MV-4-11 (cell line): ENCODE measurements around the gene GMNN.
A peak's percentile ranks its signal among the peaks of the same experiment; 100 is the strongest.
"Not testable (repeated sequence)": the region's sequence is repeated elsewhere in the genome, so short reads cannot be mapped to it uniquely, and the experiment has no call there.

Experiments
- DNase-seq: peaks from one replicate; lab custom pipeline; 2025; lab: John Stamatoyannopoulos, UW

GMNN gene

DNA sequence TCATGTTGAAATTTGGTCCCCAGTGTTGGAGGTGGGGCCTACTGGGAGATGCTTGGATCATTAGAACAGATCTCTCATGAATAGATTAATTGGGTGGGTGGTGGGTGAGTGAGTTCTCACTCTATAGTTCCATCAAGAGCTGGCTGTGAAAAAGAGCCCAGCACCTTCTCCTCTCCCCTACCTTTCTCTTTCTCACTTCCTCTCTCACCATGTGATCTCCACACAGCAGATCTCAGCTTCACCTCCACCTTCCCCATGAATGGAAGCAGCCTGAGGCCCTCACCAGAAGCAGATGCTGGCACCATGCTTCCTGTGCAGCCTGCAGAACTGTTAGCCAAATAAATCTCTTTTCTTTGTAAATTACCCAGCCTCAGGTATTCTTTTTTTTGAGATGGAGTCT is 12.9 kb upstream of the GMNN start:
- no peak for DNase-seq

DNA sequence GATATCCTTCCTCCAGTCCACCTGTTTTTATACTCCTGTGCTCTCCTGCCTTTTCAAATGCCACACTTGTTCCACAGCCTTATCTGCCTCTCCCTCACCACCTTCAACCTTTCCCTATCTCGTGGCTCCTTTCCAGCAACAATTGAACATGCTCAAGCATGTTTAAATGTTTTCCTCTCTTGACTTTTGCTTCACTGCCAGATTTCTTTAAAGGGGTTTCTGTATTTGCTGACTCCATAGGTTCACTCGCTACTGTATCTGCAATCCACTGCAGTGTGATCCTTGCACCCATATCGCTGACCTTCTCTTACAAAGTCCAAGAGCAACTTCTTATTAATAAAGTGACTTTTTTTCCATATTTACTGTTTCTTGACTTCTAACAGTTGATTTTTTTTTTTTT is 11.2 kb upstream of the GMNN start:
- no peak for DNase-seq

DNA sequence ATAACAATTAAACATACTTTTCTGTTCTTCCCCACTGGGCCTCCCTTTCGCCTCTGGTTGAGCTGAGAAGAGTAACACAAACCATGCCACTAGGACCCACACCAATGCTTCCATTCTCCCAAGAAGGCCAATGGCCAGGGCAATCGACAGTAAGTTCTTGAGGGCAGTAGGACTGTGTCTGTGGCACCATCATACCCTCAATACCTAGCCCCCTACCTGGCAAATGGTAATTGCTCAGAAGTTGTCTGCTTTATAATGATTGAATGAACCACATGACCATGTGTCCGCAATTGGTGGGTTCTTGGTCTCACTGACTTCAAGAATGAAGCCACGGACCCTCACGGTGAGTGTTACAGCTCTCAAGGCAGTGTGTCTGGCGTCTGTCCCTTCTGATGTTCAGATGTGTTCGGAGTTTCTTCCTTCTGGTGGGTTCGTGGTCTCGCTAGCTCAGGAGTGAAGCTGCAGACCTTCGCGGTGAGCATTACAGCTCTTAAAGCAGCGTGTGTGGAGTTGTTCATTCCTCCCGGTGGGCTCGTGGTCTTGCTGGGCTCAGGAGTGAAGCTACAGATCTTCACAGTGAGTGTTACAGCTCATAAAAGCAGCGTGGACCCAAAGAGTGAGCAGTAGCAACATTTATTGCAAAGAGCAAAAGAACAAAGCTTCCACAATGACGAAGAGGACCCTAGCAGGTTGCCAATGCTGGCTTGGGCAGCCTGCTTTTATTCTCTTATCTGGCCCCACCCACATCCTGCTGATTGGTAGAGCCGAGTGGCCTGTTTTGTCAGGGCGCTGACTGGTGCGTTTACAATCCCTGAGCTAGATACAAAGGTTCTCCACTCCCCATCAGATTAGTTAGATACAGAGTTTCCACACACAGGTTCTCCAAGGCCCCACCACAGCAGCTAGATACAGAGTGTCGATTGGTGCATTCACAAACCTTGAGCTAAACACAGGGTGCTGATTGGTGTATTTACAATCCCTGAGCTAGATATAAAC is 9.6 kb upstream of the GMNN start:
- DNase-seq, result not testable (repeated sequence)

DNA sequence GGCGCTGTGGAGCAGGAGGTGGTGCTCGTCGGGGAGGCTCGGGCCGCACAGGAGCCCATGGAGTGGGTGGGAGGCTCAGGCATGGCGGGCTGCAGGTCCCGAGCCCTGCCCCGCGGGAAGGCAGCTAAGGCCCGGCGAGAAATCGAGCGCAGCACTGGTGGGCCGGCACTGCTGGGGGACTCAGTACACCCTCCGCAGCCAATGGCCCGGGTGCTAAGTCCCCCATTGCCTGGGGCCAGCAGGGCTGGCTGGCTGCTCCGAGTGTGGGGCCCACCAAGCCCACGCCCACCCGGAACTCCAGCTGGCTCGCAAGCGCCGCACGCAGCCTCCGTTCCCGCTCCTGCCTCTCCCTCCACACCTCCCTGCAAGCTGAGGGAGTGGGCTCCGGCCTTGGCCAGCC is 8.8 kb upstream of the GMNN start:
- not testable (repeated sequence) for DNase-seq

DNA sequence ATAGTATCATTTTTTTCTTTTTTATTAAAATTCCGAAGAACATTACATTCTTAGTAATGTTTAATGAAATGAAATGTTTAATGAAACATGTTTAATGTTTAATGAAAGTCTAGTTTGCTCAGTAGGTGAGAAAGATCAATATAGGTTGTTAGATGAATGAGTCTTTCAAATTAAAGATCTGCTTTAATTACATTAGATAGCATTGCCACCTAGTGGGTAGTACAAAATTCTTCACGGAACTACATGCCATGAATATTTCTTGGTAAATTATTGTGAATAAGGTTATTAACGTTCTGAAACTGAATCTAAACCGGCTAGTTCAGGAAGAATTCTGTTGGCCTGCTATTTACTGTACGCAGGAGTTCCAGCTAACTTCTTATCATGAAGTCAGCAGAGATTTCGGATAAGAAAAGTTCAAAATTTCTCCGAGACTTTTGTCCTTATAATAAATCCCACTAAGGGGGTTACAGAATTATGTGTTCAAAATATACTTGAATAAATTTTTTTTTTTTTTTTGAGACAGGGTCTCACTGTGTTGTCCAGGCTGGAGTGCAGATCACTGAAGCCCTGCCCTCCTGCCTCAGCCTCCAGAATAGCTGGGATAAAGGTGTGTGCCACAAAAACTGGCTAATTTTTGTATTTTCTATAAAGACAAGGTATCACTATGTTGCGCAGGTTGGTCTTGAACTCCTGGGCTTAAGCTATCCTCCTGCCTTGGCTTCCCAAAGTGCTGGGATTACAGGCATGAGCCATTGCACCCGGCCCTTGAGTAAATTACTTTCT is 7.9 kb upstream of the GMNN start:
- DNase-seq, result peak; percentile 43

DNA sequence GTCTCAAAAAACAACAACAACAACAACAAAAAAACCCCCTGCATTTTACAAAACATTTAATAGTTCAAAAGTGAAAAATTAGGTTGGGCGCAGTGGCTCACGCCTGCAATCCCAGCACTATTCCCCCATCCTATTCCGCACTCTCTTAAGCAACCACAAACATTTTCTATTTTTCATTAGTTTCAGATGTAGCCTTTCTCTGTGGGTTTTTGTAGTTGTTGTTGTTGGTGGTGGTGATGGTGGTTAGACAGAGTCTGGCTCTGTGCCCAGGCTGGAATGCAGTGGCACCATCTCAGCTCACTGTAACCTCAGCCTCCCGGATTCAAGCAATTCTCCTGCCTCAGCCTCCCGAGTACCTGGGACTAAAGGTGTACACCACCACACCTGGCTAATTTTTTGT is 6.4 kb upstream of the GMNN start:
- DNase-seq, result no peak

DNA sequence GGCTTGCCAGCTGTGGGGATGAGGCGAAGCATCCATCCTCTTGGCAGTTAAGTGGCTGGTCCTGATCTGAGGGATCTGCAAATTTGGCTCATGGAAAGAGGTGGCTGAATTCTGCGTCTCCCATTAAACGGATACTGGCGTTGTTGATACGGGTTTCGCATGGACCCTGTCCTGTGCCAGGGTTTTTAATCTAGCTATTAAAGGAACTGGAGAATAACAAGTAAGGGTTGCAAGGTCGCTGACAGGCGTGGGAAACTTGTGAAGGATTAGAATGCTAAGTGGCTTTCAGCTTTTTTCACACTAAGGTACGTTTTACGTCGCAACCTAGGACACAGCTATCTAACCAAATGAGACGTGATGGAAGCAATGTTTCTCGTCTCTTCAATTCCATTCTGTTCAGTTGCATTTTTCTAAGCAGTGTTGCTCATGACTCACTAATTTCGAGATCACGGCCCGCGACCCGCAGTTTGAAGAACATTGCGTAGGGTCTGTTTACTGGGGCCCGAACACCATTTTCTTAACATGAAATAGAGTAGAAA is 852 bp downstream of the GMNN start:
- DNase-seq, result no peak

DNA sequence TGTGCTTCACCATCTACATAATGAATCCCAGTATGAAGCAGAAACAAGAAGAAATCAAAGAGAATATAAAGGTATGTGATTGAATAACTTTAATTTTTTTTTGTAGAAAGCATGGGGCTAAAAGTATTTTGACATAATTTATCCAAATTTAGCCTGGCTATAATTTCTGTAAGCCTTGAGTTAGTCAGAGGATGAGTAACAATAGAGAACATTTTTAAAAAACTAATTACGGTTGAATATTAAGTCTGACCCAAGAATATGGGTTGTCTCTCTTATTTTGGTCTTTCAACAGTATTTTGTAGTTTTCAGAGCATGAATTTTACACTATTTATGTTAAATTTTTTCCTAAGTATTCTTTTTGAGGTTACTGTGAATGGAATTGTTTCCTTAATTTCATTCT is 2.5 kb downstream of the GMNN start:
- DNase-seq, result no peak

DNA sequence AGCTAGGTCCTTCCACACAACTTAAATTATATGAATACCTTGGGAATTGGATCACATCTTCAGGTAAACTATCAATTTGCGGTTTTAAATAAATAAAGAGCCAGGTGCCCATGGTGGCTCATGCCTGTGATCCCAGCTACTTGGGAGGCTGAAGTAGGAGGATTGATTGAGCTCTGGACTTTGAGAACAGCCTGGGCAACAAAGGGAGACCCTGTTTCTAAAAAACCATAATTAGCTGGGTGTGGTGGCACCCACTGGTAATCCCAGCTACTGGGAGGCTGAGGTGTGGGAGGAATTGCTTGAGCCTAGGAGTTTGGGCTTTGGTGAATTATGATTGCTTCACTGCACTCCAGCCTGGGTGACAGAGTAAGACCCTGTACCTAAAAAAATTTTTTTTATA is 3.4 kb downstream of the GMNN start:
- DNase-seq, result no peak

DNA sequence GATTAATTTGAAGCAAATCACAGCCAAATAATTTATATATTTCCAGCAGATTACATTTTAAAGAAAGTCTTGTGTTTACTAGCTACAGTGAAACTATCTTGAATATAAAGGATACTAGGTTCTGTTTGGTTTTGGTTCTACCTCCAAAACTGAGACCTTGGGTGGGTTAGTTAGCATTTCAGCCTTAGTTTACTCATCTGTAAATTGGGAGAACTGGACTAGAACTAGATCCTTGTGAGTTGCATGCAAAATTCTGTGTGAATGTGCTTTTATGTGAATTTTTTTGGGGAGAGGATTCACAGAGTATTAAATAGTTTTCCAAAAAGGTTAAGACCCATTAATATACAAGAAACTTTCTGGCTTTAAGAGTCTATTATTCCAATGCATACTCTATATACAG is 4.1 kb downstream of the GMNN start:
- no peak for DNase-seq

DNA sequence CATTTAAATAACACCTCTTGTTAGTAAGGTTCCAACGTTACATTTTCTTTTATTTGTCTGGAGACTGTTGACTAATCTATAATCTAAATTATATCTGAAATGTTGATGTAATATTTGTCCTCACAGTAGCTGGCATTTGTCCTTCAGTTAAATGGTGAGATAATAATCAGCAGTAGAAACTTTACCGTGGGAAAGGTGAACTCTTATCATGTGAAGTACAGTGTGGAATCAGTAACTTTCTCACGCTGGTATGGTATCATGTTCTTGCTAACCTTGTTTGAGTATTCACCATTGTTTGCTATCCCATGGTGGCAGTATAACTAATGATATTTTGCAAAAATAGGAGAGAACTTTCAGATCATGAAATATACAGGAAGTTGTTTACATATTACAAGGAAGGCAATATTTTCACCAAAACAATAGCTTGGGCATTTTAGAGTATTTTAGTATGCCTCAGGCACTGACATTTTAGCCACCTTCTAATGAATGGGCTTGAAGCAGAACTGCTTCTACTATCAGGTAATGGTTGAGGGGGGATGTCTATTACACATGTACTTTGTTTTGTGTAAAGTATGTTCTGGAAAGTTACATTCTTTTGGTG is 4.8 kb downstream of the GMNN start:
- no peak for DNase-seq

DNA sequence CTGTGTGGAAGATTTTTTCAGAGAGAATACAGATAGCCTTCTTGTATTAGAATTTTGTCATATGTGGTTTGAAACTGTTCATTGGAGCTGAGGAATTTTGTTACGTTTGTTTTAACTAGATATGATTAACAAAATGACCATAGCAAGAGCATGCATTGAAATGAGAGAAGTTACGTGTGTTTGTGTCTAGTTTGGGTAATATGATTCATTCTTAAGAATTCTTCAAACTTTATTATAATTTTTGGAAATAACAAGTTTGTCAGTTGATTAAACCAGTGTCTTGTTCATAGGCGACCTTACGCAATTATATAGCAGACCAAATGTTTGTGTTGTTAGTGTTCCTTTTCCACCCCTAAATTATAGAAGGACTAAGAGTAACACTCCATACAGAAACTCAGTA is 5.5 kb downstream of the GMNN start:
- DNase-seq, result no peak

DNA sequence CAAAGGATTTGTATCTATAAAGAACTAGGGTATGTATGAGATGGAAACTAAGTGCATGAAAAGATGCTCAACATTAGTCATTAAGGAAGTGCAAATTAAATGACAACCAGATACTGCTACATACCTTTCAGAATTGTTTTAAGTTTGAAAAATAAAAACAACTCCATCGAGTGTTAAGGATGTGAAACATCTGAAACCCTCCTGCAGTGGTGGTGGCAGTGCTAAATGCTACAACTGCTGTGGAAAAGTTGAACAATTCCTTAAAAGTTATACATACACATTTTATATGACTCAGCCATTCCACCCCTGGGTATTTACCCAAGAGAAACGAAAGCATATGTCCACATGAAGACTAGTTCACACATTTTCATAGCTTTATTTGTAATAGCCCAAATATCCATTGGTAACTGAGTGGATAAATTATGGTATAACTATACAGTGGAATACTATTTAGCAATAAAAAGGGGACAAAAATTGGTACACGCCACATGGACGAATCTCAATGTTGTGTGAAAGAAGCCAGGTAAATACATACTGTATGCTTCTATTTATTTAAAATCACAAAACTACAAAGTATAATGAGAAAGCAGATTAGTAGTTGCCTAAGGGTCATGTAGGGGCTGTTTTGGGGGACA is 13.4 kb downstream of the GMNN start:
- DNase-seq, result no peak

DNA sequence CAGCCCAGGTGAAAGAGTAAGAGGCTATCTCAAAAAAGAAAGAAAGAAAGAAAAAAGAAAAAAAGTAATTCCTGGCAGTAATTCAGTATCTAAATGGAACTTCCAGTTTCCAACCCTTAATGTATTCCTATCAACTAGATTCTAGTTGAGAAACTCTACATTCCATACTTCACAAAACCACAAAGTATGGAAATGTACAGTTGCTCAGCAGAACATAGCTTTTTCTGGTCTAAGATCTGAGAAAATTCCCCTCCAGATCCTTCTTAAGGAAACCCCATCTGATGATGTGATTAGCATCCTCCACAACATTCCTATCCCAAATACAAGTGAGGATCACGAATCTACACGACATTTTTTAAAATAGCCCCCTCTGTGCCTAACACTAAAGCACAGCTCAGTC is 20.4 kb downstream of the GMNN start:
- DNase-seq, result no peak

DNA sequence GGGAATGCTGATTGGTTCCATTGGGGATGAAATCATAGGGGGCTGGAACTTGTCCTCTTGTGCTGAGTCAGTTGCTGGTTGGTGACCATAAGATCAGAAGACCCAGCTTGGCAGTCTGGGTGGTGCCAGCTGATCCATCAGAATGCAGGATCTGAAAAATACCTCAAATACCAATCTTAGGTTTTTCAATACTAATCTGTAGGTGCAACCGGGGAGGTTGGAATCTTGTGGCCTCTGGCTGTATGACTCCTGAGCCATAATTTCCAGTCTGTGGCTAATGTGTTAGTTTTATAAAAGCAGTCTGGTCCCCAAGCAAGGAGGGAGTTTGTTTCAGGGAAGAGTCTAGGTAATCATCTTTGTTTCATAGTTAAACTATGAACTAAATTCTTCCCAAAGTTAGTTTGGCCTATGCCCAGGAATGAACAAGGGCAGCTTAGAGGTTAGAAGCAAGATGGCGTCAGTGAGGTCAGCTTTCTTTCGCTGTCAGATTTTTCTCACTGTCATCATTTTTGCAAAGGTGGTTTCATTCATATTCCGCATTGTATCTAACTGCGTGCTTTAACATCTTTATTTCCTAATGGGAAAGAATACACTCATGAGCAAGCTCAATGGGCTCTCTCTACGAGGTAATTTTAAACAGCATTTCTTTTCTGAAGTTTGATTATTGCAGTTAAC is 22.0 kb downstream of the GMNN start:
- DNase-seq, result no peak

DNA sequence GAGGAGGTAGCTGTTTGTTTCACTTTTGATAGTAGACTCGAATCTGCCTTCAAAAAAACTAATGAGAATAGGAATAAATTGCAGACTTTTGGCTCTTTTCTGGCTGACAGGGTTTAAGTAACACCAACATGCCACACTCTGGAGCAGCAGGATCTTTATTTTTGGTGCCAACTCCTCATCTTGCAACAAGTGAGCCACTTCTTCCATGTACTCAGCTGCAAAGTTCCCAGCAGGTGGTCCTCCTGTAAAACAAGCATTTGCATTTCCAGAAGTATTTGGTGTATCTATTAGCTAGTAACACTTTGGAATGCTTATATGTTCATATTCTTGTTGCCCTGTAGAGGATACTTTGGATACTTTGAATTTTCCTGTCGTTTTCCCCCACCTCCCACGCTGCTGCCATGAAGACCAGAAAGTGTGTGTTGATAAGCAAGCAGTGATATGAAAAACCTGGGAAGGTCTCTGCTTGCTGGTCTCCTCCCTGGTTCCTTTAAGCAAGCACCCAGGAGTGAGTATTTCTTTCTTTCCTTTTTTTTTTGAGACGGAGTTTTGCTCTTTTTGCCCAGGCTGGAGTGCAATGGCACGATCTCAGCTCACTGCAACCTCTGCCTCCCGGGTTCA is 23.0 kb downstream of the GMNN start:
- no peak for DNase-seq

DNA sequence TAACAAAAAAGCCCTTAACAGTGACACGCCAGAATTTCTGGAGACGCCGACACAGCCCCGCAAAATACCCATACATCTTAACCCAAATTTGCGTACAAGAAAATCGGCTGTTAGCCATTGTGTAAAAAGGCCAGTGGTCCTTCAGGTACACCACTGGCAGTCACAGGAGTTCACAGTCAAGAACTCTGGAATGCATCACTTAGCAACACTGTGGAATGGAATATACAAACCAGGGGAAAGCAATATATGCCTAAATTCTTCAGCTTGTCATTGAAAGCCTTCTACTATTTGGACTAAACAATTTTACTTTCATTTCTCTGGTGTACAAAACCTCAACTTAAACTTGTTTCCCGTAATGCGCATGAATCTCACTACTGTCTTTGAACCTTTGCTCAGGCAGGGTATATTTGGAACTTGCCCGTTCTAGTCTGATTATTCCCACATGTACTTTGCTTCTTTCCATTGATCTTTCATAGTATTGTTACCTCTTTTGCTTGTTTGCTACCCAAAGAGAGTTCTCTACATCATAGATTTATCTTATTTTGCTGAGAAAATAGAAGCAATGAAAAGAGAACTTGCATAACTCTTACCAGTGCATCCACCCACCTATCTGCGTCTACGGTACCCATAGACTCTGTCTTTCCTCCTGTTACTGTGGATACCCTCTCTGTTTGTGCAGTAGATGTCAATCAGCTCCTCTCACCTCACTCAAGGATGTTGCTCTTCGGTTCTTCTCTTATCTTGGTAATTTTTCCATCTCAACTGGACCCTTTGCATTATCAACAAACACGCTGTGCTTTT is 24.2 kb downstream of the GMNN start, which contains the start of gene ARMH2:
Gene ARMH2, minus strand, starts transcription at position 178 of the 801 bp plus-strand sequence. Its CDS starts 60 bp downstream, at position 118.
- no peak for DNase-seq

DNA sequence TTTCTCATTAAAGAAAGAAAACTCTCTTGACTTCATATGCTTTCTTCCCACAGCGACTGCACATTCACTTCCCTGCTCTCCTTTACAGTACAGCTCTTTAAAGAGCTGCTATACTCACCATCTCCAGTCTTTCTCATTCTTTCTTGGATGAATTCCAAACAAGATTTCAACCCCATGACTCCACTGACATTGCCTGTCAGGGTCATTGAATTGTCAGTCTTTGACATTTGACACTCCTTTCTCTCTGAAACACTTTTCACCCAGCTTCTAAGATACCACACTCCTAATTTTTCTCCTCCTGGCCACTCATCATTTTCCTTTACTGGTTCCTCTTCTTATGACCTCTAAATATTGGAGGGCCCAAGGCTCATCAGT is 24.8 kb downstream of the GMNN start:
- DNase-seq, result no peak

DNA sequence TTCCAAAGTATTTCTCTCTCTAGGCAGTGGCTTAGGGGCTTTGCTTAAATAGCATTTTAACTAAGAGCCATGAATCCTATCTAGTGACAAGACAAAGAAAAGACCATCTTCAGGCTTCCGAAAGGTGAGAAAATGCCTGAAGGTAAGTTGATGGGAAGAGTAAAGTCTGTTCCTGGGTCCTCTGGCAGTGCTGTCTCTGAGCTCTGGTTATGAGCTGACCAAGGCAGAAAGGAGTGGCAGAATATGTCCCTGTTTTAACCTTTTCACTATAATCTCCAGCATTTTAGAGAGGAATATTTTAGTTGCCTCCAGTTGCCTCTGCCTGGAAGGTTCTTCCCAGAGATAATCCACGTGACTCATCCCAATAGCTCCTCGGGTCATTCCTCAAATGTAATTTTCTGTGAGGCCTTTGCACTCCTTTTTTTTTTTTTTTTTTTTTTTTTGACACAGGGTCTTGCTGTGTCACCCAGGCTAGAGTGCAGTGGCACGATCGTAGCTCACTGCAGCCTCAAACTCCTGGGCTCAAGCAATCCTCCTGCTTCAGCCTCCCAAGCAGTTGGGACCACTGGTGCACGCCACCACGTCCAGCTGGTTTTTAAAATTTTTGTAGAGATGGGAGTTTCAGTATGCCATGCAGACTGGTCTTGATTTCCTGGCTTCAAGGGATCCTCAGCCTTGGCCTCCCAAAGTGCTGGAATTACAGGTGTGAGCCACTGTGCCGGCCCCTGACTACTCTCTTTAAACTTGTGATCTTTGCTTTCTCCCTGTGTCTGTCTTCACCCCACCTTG is 27.7 kb downstream of the GMNN start:
- DNase-seq, result no peak
